Ectodermal cell (in vitro differentiated cells): Measurements from ENCODE around the gene HMBS.
A peak's percentile ranks its signal among the peaks of the same experiment; 100 is the strongest.
"Not testable (repeated sequence)": the region's sequence is repeated elsewhere in the genome, so short reads cannot be mapped to it uniquely, and the experiment has no call there.

ENCODE experiments used
- H3K27ac ChIP-seq: 2 replicates; pipeline ENCODE4 v1.7.0; 2013; ENCODE audit warnings: mild to moderate bottlenecking, low read depth, low read length; ENCODE audit not compliant: insufficient read depth, poor library complexity, severe bottlenecking
- H3K27me3 ChIP-seq: 2 replicates; pipeline ENCODE4 v1.7.0; 2013; ENCODE audit warnings: mild to moderate bottlenecking, low read length; ENCODE audit not compliant: insufficient read depth, control insufficient read depth, poor library complexity, severe bottlenecking
- H3K36me3 ChIP-seq: one replicate; pipeline ENCODE4 v1.7.0; 2013; ENCODE audit warnings: low read length; ENCODE audit not compliant: control insufficient read depth, insufficient read depth
- H3K4me1 ChIP-seq: one replicate; pipeline ENCODE4 v1.7.0; 2013; ENCODE audit warnings: low read length; ENCODE audit not compliant: control insufficient read depth, insufficient read depth
- H3K4me3 ChIP-seq: 2 replicates; pipeline ENCODE4 v1.7.0; 2013; ENCODE audit warnings: low read depth, low read length, control low read depth; ENCODE audit not compliant: insufficient read depth
- H3K9me3 ChIP-seq: 2 replicates; pipeline ENCODE4 v1.7.0; 2013; ENCODE audit warnings: mild to moderate bottlenecking, low read length, moderate library complexity; ENCODE audit not compliant: control insufficient read depth
- WGBS, 2 experiments: methylation state at CpG; one replicate each; pipeline ENCODE4 v1.1.7; 2013; ENCODE audit warnings: missing lambda C conversion rate in 2 of 2; 5-methylcytosine and 5-hydroxymethylcytosine counted together

The HMBS gene

GRCh38 chr11:119120639-119121007 lies 35.9 kb downstream of the HMBS start:
- H3K27ac ChIP-seq = no peak overlapping the region
- H3K4me3 ChIP-seq = peak overlapping the region; percentile 34
- H3K36me3 ChIP-seq = no peaks in the 10 kb centered on the region
- no peaks in the 10 kb centered on the region for H3K27me3 ChIP-seq
- no peaks in the 10 kb centered on the region for H3K9me3 ChIP-seq
- WGBS, 2 experiments = 69 to 72% methylated on average over 5 of the region's 5 CpGs
- no peaks in the 10 kb centered on the region for H3K4me1 ChIP-seq

GRCh38 chr11:119121008-119121810 lies 36.5 kb downstream of the HMBS start, which contains the start of gene HINFP:
Gene HINFP, plus strand, starts transcription at chr11:119121580. Its CDS starts 5,365 bp downstream, at chr11:119126945.
- H3K27ac ChIP-seq = no peak within 1 kb of the TSS
- WGBS, 2 experiments = 0 to 1% methylated on average over 52 to 54 of the region's 54 CpGs

GRCh38 chr11:119121811-119122124 lies 37.1 kb downstream of the HMBS start:
- 1 to 2% methylated on average over 20 of the region's 20 CpGs for WGBS, 2 experiments
- Histone ChIP-seq H3K4me1 (no peaks in the 10 kb centered on the region), H3K27me3 (no peaks in the 10 kb centered on the region), H3K9me3 (no peaks in the 10 kb centered on the region), H3K27ac (no peak overlapping the region), H3K4me3 (peak overlapping the region; percentile 84), H3K36me3 (no peaks in the 10 kb centered on the region)

More at GRCh38 chr11:119121008-119121810, 36.5 kb downstream of the HMBS start, which contains the start of gene HINFP:
- Histone ChIP-seq H3K36me3 (no peaks in the 10 kb centered on the region), H3K9me3 (no peaks in the 10 kb centered on the region), H3K27me3 (no peaks in the 10 kb centered on the region), H3K4me1 (no peaks in the 10 kb centered on the region), H3K4me3 (peak within 1 kb of the TSS; percentile 84)

GRCh38 chr11:119125821-119126220 lies 41.1 kb downstream of the HMBS start:
- no peaks in the 10 kb centered on the region for H3K9me3 ChIP-seq
- H3K36me3 ChIP-seq = peaks cover 5% of the 10 kb centered on the region
- no peak overlapping the region for H3K4me3 ChIP-seq
- H3K27ac ChIP-seq = no peak overlapping the region
- 97% methylated on average over 6 of the region's 6 CpGs for WGBS, 2 experiments
- no peaks in the 10 kb centered on the region for H3K4me1 ChIP-seq
- no peaks in the 10 kb centered on the region for H3K27me3 ChIP-seq

- Histone ChIP-seq H3K27me3 (no peaks in the 10 kb centered on the region), H3K9me3 (no peaks in the 10 kb centered on the region), H3K36me3 (peaks cover 14% of the 10 kb centered on the region), H3K4me1 (no peaks in the 10 kb centered on the region), H3K4me3 (no peak overlapping the region), H3K27ac (no peak overlapping the region)
- 86 to 92% methylated on average over 4 to 5 of the region's 5 CpGs for WGBS, 2 experiments
These were observed 42.1 kb downstream of the HMBS start for GRCh38 chr11:119126675-119127268.

- no peak overlapping the region for H3K4me3 ChIP-seq
- no peaks in the 10 kb centered on the region for H3K4me1 ChIP-seq
- H3K27me3 ChIP-seq = no peaks in the 10 kb centered on the region
- no peaks in the 10 kb centered on the region for H3K9me3 ChIP-seq
- peaks cover 35% of the 10 kb centered on the region for H3K36me3 ChIP-seq
- 94 to 96% methylated on average over 3 of the region's 3 CpGs for WGBS, 2 experiments
- no peak overlapping the region for H3K27ac ChIP-seq
These were observed 46.0 kb downstream of the HMBS start for GRCh38 chr11:119130662-119131061.

- Histone ChIP-seq H3K4me3 (no peak overlapping the region), H3K27me3 (no peaks in the 10 kb centered on the region), H3K4me1 (no peaks in the 10 kb centered on the region), H3K36me3 (peaks cover 35% of the 10 kb centered on the region), H3K27ac (no peak overlapping the region), H3K9me3 (no peaks in the 10 kb centered on the region)
- WGBS, 2 experiments = 82 to 88% methylated on average over 4 of the region's 4 CpGs
These were observed 49.8 kb downstream of the HMBS start for GRCh38 chr11:119134389-119134978.

GRCh38 chr11:119139276-119139675 lies 54.6 kb downstream of the HMBS start:
- 82 to 84% methylated on average over 9 to 10 of the region's 10 CpGs for WGBS, 2 experiments
- H3K27me3 ChIP-seq, H3K27ac ChIP-seq: not testable (repeated sequence)

More at GRCh38 chr11:119139276-119139675, 54.6 kb downstream of the HMBS start:
- H3K4me3 ChIP-seq, H3K36me3 ChIP-seq, H3K4me1 ChIP-seq, H3K9me3 ChIP-seq: not testable (repeated sequence)
